C4-2B (cell line): Measurements from ENCODE around the gene PLD1.

Experiments used
- ZFX ChIP-seq: fragments of 450-650 bp; IDR thresholded peaks from 2 replicates; pipeline ENCODE4 v1.6.1; 2017
- TF ChIP-seq, protein P1 (sequence below): fragments of 450-650 bp; conservative IDR thresholded peaks from 2 replicates; pipeline ENCODE4 v1.5.1; 2017; ENCODE audit warnings: mild to moderate bottlenecking

DNA sequence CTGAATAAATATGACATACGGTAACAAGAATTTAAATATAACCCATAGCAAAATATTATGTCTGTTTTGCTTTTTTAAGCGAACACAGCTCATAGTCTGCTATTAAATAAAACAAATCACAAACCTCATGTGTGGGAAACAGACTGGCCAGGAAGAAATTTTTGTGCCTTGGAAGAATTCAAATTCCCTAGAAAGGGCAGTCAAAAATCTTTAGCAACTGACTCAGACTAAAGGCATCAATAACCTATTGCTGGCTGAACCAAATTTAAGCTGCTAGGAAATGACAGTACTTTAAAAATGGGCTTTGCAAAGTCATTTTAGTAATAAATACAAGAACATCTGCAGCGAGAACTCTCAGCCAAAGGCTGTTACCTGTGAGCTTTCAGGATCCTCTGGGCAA, 151.4 kb downstream of the PLD1 start:
- TF ChIP-seq, protein P1, sequence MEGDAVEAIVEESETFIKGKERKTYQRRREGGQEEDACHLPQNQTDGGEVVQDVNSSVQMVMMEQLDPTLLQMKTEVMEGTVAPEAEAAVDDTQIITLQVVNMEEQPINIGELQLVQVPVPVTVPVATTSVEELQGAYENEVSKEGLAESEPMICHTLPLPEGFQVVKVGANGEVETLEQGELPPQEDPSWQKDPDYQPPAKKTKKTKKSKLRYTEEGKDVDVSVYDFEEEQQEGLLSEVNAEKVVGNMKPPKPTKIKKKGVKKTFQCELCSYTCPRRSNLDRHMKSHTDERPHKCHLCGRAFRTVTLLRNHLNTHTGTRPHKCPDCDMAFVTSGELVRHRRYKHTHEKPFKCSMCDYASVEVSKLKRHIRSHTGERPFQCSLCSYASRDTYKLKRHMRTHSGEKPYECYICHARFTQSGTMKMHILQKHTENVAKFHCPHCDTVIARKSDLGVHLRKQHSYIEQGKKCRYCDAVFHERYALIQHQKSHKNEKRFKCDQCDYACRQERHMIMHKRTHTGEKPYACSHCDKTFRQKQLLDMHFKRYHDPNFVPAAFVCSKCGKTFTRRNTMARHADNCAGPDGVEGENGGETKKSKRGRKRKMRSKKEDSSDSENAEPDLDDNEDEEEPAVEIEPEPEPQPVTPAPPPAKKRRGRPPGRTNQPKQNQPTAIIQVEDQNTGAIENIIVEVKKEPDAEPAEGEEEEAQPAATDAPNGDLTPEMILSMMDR, result no peak
- TF ChIP-seq ZFX, result no peak
